GM10266 (cell line): Measurements from ENCODE around the gene INVS.
A peak's percentile ranks its signal among the peaks of the same experiment; 100 is the strongest.

Source experiments
- DNase-seq: peaks from one replicate; pipeline ENCODE4 v3.0.0; 2012; ENCODE audit errors: extremely low spot score
- CTCF ChIP-seq: IDR thresholded peaks from 2 replicates; pipeline ENCODE4 v1.5.1; 2012; ENCODE audit warnings: mild to moderate bottlenecking, low read depth; ENCODE audit not compliant: control insufficient read depth, insufficient read depth; ENCODE audit errors: missing control alignments

INVS gene

GRCh38 chr9:100206899-100207298 lies 107.9 kb downstream of the INVS start:
- DNase-seq: no peak

GRCh38 chr9:100208673-100209072 lies 109.6 kb downstream of the INVS start:
- no peak for DNase-seq
- no peak for TF ChIP-seq CTCF

More at GRCh38 chr9:100206899-100207298, 107.9 kb downstream of the INVS start:
- no peak for TF ChIP-seq CTCF

GRCh38 chr9:100211476-100211875 lies 112.4 kb downstream of the INVS start:
- DNase-seq: no peak

GRCh38 chr9:100213730-100214477 lies 114.9 kb downstream of the INVS start:
- no peak for DNase-seq
- no peak for TF ChIP-seq CTCF

More at GRCh38 chr9:100211476-100211875, 112.4 kb downstream of the INVS start:
- no peak for TF ChIP-seq CTCF

GRCh38 chr9:100216178-100216787 lies 117.2 kb downstream of the INVS start:
- TF ChIP-seq CTCF: peak; percentile 79

GRCh38 chr9:100217536-100217935 lies 118.5 kb downstream of the INVS start:
- TF ChIP-seq CTCF: no peak
- no peak for DNase-seq

More at GRCh38 chr9:100216178-100216787, 117.2 kb downstream of the INVS start:
- DNase-seq: peak; percentile 48

- TF ChIP-seq CTCF: no peak
- peak; percentile 21 for DNase-seq
Observed at GRCh38 chr9:100219347-100219746, 120.3 kb downstream of the INVS start.
